ENCODE results near the gene CYSRT1. TPM values are rescaled to one million over a fixed set of nuclear protein-coding genes. Genes with fewer than 3 reads are reported as not detected.

The CYSRT1 gene
- total RNA-seq, 1 experiment from 2014 or later, result 1.3 TPM

- POLR2A ChIA-PET (ENCODE audit: unreplicated experiment), result no interaction called here
- peaks cover 2% of the 10 kb centered on the region for H3F3A ChIP-seq (ENCODE audit: low read length, unreplicated experiment)
- peaks cover 14% of the 10 kb centered on the region for H3K79me2 ChIP-seq (ENCODE audit: low read length)
- no peak overlapping the region for H3K4me2 ChIP-seq (ENCODE audit: low read length)
- ATAC-seq (no peak), DNase-seq (no peak)
- CTCF ChIA-PET, result no interaction called here
- TSS peak; percentile 20 for BruUV-seq (replicated peaks)
- no peaks in the 10 kb centered on the region for H3K9me2 ChIP-seq (replicated peaks; ENCODE audit: low read length)
- no peak overlapping the region for H3K4me3 ChIP-seq (ENCODE audit: low read length)
- H3K9me3 ChIP-seq (ENCODE audit: low read length), result no peaks in the 10 kb centered on the region
- intact Hi-C loops (cut with micrococcal nuclease), result no loop called here
- no peak overlapping the region for H3K27ac ChIP-seq (ENCODE audit: low read length)
- no peaks in the 10 kb centered on the region for H3K27me3 ChIP-seq (ENCODE audit: low read length)
- no peak overlapping the region for H2AFZ ChIP-seq (ENCODE audit: low read length)
- H3K9ac ChIP-seq (ENCODE audit: low read length), result no peak overlapping the region
- H3K4me1 ChIP-seq (ENCODE audit: insufficient read depth, low read length), result peaks cover 40% of the 10 kb centered on the region
- H3K36me3 ChIP-seq (ENCODE audit: low read depth, low read length), result no peaks in the 10 kb centered on the region
- H4K20me1 ChIP-seq (ENCODE audit: low read length), result no peaks in the 10 kb centered on the region
- TF ChIP-seq CTCF (conservative IDR thresholded peaks at IDR 0.05; ENCODE audit: low read depth, low read length), result no peak
- no peak for TF ChIP-seq EZH2phosphoT487 (IDR thresholded peaks at IDR 0.05; ENCODE audit: borderline replicate concordance, low read length)
- no peak for TF ChIP-seq EZH2 (IDR thresholded peaks at IDR 0.05; ENCODE audit: low read length, unreplicated experiment)
Observed at GRCh38 chr9:137220317-137221094, 4.5 kb upstream of the CYSRT1 start.

- peaks cover 46% of the 10 kb centered on the region for H3K4me1 ChIP-seq (ENCODE audit: insufficient read depth, low read length)
Observed at GRCh38 chr9:137221095-137221505, 3.9 kb upstream of the CYSRT1 start.

More at GRCh38 chr9:137221095-137221505, 3.9 kb upstream of the CYSRT1 start:
- Histone ChIP-seq H3K4me2 (ENCODE audit: low read length) (no peak overlapping the region), H3K4me3 (ENCODE audit: low read length) (no peak overlapping the region), H3K27ac (ENCODE audit: low read length) (no peak overlapping the region), H3K36me3 (ENCODE audit: low read depth, low read length) (no peaks in the 10 kb centered on the region), H3K9me3 (ENCODE audit: low read length) (no peaks in the 10 kb centered on the region), H4K20me1 (ENCODE audit: low read length) (no peaks in the 10 kb centered on the region), H2AFZ (ENCODE audit: low read length) (no peak overlapping the region), H3K9me2 (replicated peaks; ENCODE audit: low read length) (no peaks in the 10 kb centered on the region), H3K9ac (ENCODE audit: low read length) (no peak overlapping the region), H3F3A (ENCODE audit: low read length, unreplicated experiment) (peaks cover 2% of the 10 kb centered on the region), H3K79me2 (ENCODE audit: low read length) (peaks cover 19% of the 10 kb centered on the region), H3K27me3 (ENCODE audit: low read length) (no peaks in the 10 kb centered on the region)
- DNase-seq (no peak), ATAC-seq (no peak)
- POLR2A ChIA-PET (ENCODE audit: unreplicated experiment), result no interaction called here
- CTCF ChIA-PET, result no interaction called here
- BruUV-seq (replicated peaks), result no TSS peak
- intact Hi-C loops (cut with micrococcal nuclease), result no loop called here
- no peak for TF ChIP-seq CTCF (conservative IDR thresholded peaks at IDR 0.05; ENCODE audit: low read depth, low read length)
- TF ChIP-seq EZH2 (IDR thresholded peaks at IDR 0.05; ENCODE audit: low read length, unreplicated experiment), result no peak
- TF ChIP-seq EZH2phosphoT487 (IDR thresholded peaks at IDR 0.05; ENCODE audit: borderline replicate concordance, low read length), result no peak
